Fibroblast of peridontal ligament (primary cell): ENCODE measurements around the gene RPL28.

Experiments
- DNase-seq: peaks from one replicate; pipeline ENCODE4 v3.0.0-alpha.2; 2010; ENCODE audit errors: extremely low read depth

Gene RPL28

DNA sequence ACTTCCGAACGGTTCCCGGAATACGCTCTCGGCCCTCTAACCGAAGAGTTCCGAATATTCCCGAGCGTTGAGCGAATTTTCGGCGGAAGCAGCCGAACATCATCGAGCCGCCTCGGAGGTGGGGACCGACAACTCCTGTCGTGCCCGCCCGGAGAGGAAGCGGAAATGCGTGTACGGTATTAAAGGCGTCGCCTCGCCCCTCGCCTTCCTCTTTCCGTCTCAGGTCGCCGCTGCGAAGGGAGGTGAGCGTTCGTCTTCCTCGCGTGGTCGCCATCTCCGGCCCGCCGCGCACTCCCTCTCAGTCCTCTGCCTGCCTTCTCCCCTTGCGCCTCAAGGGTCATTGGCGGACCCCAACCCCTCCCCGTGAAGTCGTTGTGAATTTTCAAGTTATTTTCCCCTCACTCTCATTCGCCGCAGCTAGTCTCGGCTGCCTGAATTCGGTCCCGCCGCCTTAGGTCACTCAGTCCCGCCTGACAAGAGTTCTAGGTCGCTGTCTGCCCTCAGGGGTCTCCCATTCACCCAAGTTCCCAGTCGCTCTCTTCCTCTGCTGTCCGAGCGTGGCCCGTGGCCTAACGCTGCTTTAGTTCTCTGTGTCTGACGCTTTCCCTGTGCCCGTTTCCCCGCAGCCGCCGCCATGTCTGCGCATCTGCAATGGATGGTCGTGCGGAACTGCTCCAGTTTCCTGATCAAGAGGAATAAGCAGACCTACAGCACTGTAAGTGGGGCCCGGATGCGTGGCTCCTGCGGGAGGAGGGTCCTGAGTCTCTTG is at the start of gene RPL28:
TSS of gene RPL28 (plus strand) at position 209 of the 769 bp plus-strand sequence. CDS start at position 635, 426 bp downstream.
- DNase-seq = peak; percentile 98

DNA sequence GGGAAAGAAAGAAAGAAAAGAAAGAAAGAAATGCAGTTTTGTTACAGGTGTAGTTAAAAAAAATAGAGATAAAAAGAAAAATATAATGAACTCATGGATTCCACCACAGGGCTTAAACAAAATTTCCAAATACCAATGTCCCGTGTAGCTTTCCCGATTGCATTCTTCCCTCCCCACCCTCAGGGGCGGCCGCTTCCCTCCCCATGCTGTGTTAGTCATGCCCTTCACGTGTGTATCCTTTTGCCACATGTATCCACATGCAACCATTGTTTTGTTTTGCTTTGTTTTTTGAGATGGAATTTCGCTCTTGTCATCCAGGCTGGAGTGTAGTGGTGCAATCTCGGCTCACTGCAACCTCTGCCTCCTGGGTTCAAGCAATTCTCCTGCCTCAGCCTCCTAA is 49.6 kb upstream of the RPL28 start:
- peak; percentile 27 for DNase-seq

DNA sequence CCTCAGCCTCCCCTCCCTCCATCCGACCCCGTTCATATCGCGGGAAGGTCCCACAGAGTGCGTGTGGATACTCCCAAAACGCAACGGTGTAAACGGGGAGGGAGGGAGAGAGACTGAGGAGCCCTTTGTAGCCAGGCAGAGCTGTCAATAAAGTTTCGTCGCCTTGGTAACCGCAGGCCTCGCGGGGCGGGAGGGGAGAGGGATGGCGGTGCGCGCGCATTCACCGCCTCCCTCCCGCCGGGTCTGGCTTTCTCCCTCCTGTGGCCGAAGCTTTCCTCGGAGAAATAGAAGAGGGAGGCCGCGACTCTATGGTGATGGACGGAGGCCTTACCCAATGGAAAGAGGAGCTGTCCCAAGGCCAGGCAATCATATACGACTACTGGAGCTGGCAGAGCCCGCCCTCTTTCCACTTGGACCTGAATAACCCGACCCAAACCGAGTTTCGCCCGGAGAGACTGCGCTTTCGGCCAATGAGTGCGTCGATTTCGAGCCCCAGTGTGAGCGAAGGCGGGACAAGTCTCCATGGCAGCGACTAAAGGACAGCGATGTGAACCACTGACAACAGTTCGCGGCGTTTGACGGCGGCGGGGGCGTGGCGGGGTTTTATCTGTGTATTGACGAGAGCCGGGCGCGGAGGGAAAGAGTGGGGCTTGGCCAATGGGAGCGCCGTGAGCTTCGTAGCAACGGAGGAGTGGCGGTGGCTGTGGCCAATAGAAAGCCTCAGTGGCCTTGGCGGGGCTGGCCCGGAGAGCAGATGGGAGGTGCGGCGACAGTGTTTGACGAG is 46.4 kb upstream of the RPL28 start, which contains the start of gene KMT5C:
TSS of gene KMT5C (plus strand) at position 772 of the 784 bp plus-strand sequence. CDS start 2,061 bp downstream, outside the sequence.
- peak; percentile 100 for DNase-seq

DNA sequence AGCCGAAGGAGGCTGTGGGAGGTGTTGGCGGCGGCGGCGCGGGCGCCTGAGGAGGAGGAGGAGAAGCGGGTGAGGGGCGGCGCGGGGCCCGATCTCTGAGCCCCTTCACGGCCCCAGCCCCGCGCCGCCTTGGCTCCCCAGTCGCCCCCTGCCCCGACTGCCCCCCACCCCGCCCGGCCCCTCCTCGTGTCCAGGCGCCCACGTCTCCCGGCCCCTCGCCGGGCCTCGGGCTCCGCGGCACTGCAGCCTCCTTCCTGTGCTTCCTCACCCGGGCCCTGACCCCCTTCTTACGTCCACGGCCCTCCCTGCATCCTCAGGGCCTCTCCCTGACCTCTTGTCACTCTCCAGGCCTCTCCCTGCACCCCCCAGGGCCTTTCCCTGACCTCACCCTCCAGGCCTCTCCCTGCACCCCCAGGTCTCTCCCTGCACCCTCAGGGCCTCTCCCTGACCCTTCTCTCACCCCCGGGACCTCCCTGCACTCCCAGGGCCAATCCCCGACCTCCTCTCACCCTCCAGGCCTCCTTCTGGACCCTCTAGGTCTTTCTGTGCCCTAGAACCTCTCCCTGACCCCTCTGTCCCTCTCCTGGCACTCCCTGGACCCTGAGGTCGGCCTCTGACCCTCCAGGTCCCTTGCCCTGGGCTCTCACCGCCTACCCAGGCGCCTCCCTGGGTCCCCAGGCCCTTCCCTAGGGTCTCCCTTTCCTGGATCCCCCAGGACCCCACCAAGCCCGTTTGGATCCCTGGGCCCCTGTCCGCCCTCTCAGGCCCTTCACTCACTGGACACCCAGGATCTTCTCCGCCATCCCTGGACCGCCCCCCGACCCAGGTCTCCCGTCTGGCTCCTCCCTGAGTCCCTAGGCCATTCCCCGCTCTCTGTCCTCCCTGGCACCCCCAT is 45.6 kb upstream of the RPL28 start:
- no peak for DNase-seq

DNA sequence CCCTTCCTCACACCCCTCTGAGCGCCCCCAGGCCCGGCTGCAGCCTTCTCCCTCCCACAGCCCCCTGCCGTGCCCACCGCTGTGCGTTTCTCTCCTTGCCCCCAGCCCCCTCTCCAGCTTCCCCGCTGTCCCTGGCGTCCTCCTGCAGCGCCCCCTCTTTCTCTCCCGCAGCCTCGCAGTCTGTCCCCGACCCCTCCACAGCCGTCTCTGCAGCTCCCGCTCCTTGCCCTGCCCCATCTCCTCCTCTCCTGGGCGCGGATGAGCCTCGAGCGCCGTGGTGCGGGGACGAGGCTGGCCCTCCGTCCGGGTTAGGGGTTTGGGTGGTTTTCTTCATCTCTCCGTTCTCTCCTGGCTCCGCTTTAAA is 45.0 kb upstream of the RPL28 start:
- DNase-seq = no peak

DNA sequence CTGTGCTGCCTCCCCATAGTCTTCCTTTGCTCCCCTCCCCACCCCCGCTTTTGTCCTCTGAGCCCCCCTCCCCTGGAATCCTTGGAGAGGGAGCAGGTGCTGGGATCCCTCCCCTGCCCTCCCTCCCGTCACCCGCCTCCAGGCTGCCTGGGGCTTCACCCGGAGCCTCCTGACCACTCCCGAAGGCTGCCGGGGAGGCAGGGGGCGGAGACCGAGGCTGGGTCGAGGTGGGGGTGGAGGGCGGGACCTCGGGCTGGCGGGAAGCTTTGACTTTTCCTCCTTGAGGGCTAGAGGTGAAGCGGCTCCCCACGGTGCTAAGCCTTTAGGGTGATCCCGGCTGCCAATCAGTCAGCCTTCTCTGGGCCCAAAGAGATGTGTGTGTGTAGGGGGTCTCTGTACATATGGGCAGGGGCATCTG is 44.6 kb upstream of the RPL28 start:
- peak; percentile 35 for DNase-seq

DNA sequence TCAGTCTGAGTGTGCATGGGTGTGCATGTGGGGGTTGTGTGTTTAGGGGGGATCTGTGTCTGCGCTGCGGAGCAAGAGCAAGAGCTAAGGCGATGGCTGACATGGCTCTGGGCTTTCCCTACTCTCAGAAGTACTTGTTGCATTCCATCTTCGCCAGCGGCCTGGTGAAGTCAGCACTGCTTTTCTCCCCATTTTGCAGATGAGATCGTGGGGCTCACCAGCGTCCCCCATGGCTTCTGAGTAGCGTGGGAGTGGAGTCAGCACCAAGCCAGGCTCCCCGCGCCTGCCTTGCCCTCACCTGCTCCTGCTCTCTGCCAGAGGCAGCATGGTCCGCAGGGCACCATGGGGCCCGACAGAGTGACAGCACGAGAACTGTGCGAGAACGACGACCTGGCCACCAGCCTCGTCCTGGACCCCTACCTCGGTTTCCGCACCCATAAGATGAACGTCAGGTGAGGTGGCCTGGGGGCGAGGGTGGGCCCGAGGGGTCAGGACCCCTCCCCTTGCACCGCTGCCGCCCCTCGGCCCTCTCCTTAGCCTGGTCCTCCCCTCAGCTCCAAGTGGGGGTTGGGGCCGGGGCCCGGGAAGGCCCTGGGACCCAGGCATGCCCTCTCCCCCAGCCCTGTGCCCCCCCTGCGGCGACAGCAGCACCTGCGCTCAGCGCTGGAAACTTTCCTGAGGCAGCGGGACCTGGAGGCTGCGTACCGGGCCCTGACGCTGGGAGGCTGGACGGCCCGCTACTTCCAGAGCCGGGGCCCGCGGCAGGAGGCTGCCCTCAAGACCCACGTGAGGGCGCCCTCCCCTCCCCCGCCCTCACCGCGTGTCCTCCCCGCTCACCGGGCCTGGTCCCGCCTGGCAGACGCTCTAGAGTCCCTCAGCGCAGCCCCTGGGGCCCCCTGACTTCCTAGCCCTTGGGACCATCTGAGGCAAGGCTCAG is 43.9 kb upstream of the RPL28 start:
- DNase-seq = no peak

DNA sequence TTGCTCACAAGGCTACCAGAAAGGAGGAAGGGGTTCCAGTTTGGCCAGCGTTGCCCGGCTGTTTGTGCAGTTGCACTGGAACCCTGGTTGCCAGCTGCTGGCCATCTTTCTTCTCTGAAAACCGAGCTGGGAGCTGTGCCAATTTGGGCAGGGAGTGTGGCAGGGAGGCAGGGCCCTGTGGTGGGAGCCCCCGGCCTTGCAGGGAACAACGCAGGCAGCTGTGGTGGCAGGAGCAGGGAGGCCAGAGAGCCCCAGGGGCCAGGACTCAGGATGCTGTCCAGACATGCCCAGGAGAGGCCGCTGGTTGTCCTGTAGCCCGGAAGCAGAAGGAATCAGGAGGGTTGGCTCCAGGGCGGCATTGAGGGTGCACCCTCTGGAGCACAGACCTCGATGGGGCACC is 41.3 kb upstream of the RPL28 start:
- no peak for DNase-seq

DNA sequence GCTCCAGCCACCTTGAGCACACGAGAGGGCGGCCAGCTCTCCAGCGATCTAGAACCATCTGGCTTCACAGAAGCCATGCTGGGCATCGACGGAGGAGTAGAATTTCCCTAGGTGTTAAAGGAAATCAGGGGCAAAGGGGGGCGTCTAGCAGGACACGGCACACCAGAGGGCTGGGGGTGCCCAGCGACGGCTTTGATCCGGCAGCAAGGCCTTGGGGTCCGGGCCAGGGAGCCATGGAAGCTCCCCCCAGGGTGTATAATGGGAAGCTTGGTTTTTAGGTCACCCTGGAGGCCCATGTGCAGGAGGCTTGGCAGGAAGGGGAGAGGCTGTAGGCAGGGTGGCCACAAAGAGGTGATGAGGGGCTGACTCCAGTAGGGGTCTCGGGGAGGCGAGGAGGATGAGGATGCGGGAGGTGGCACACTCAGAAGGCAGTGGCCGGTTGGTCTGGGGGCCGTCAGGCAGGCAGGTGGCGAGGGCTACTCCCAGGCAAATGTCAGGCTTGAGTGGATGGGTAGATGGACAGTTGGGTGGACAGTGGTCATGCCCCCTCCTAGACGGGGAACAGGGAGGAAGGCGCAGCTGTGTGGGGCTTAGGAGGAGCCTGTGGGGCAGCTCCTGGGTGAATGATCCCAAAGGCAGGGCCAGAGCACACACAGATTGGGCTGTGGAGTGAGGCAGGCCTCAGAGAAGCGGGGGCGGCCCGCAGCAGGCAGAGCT is 40.5 kb upstream of the RPL28 start:
- DNase-seq = no peak

DNA sequence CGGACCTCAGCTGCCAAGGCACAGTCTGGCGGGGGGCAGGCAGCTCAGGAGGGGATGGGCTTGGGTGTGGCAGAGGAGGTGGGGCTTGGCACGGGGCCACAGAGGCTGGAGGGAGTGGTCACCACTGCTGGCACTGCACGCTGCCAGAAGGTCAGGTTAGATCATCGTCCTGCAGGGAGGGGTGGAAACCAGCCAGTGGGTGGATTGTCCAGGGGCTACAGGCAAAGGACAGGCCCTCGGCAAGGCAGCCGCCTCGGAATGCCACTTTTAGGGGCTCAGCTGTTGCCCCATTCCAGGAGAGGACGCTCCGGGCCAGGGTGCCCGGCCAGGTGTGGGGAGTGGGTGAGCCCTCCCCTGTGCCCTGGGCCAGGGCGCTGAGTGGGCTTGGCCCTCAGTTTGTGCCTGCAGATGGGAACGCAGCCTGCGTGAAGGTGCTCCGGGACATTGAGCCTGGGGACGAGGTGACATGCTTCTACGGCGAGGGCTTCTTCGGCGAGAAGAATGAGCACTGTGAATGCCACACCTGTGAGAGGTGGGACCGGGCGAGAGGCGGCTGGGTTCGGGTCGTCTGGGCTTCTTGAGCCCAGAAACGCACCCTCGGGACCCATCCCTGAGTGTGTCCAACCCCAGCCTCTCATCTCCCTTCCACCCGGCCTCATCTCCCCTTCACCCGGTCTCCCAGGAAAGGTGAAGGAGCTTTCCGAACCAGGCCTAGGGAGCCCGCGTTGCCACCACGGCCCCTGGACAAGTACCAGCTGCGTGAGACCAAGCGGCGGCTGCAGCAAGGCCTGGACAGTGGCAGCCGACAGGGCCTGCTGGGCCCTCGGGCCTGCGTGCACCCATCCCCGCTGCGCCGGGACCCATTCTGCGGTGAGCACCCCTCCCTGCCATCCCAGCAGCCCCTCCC is 39.7 kb upstream of the RPL28 start:
- no peak for DNase-seq

DNA sequence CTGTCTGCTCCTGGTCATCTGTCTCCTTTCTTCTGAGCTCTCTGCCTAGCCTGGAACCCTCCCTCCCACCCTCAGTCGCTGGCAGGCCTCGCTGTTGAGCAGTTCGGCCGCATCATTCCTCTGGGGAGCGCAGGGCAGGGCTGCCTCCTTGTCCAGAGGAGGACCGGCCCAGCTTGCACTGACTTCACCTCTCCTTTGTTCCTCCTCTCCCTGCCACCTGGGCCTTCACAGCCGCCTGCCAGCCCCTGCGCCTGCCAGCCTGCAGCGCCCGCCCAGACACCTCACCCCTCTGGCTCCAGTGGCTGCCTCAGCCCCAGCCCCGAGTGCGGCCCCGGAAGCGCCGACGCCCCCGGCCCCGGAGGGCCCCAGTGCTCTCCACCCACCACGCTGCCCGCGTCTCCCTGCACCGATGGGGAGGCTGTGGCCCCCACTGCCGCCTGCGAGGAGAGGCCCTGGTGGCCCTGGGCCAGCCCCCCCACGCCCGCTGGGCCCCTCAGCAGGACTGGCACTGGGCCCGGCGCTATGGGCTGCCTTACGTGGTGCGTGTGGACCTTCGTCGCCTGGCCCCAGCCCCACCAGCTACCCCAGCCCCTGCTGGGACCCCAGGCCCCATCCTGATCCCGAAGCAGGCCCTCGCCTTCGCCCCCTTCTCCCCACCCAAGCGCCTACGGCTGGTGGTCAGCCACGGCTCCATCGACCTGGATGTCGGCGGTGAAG is 38.8 kb upstream of the RPL28 start:
- no peak for DNase-seq

DNA sequence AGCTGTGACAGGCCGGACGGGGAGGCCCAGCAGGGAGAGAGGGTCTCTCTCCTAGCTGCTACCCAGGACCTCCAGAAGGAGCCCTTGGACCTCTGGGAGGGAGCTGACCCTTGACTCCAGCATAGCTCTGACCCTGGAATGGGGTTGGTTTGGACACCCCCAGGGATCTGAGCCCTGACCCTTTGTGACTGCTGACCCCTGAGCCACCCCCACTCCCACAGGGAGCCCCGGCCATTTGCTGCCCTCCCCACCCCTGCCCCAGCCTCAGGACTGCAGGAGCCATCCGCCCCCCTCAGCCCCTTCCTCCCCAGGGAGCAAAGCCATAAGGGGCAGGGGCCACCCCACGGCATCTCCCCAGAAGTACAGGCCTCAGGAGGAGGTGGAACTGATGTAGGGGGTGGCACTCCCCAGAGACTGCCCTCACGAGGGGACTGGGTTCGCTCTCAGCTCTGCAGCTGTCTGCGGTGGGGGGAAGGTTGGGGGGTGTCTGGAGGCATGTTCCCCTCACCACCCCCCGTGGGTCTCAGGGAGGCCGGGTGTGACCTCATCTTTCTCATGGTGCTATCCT is 38.2 kb upstream of the RPL28 start:
- no peak for DNase-seq

DNA sequence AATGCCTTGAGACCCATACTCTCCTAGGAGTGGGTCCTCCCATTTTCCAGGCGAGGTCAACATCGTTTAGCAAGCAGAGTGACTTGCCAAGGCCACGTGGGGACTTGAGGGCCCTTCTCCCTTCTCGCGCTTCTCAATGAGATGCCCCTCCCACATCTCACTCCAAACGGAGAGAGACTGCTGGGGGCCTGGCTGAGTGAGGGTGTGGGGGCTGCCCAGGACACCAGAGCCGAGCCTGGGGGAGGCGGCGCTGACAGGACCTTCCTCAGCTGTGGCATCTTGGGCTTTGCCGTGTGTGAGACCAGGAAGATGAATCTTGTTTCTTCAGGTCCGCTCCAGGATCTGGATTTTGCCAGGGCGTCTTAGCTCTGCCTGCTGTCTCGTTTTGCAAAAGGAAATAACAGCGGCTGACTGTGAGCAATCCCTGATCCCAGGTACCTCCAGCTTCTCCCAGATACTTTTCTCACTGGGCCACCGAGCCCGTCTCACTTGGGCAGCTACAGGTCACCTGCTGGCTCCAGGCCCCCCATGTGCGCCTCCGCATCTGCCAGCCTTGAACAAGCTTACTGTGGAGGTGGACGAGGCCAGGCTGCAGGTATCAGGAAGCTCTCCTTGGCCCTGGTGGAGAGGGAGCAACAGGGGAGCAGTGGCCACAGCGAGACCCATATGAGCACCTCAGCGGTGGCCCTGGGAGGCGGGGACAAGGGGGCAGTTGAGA is 37.3 kb upstream of the RPL28 start:
- no peak for DNase-seq

DNA sequence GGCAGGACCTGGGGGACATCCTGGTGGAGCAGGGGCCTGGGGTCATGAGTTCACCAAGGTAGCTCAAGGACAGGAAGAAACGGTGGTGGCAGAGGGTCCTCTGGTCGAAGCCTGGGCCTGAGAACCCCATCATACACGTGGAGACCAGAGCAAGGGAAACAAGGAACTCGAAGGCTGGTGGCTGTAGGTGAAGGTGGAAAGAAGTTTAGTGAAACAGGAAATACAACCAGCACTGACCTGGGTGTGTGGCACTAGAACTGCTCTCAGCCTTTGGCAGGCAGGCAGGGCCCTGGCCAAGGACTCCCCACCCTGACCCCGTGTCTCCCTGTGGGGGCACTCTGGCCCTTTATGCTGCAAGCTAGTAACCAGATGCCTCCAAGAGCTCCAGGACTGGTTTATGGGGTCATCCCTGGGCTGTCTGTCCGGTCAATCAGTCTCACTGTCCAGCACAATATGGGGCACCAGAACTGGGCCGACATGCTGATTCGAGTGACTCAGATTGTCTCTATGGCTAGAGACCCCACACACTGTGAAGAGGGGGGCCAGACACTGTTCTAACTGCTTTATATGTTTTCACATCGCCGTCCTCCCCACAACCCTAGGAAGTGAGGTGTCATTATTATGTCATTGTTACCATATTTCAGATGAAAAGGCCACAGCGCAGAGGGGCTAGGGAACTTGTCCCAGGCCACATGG is 35.0 kb upstream of the RPL28 start:
- DNase-seq = no peak

DNA sequence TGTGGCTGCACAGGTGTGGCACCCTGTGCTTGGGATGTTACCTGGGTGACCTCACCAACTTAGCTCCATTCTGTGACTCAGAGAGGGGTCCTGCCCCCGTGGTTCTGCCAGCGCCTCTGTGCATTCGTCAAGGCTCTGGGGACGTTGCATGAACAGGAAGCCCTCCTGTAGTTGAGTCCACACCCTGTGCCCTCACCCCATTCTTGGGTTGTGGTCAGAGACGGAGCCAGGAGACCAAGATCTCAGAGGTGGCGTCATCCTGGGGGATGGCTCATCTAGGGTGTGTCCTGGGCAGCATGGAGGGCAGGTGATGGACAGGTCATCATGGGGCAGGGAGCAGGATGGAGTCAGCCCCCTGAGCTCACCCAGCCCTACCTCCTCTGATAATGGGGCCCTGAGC is 33.7 kb upstream of the RPL28 start:
- no peak for DNase-seq

DNA sequence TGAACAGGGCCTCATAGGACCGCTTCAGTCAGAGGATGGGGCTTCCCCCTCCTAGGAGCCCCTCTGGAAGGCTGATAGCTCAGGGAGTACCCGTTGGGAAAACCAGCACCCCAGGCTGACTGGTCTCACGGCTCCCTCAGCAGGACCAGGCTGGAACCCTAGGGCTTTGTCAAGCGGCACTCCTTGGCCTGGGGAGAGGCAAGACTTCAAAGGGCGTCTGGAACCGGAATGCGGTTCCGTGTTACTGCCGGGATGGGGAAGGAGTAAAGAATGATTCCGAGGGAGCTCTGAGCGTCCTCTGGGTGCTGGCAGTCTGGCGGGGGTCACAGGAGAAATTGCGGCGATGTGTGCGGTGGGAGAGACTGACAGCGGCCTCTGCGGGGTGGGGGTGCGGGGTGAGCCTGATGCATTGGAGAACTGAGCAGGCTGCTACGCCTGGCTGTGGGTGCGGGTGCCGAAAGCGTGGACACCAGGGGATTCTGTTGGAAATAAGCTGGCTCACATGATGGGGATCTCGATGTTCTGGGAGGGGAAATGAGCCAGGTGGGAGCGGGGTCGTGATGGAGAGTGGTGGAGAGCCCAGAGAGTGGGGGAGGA is 33.1 kb upstream of the RPL28 start:
- DNase-seq = no peak
